ENCODE measurements around the gene SBK2.

- TF ChIP-seq EZH2 (IDR thresholded peaks at IDR 0.05; ENCODE audit: borderline replicate concordance, low read depth, low read length, severe bottlenecking): no peak
- TF ChIP-seq, protein P1, sequence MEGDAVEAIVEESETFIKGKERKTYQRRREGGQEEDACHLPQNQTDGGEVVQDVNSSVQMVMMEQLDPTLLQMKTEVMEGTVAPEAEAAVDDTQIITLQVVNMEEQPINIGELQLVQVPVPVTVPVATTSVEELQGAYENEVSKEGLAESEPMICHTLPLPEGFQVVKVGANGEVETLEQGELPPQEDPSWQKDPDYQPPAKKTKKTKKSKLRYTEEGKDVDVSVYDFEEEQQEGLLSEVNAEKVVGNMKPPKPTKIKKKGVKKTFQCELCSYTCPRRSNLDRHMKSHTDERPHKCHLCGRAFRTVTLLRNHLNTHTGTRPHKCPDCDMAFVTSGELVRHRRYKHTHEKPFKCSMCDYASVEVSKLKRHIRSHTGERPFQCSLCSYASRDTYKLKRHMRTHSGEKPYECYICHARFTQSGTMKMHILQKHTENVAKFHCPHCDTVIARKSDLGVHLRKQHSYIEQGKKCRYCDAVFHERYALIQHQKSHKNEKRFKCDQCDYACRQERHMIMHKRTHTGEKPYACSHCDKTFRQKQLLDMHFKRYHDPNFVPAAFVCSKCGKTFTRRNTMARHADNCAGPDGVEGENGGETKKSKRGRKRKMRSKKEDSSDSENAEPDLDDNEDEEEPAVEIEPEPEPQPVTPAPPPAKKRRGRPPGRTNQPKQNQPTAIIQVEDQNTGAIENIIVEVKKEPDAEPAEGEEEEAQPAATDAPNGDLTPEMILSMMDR (IDR thresholded peaks at IDR 0.05; ENCODE audit: borderline replicate concordance, extremely low read depth, low read length, poor library complexity, severe bottlenecking): no peak
Measured at GRCh38 chr19:55519451-55520311, 17.3 kb downstream of the SBK2 start.
